GM12878 (cell line): Measurements from ENCODE around the gene RBKS. TPM values are rescaled to one million over a fixed set of nuclear protein-coding genes. Genes with fewer than 3 reads are reported as not detected.

Experiments used
- ATAC-seq: fragments of 200-7000 bp; cut with Tn5 transposase; 3 replicates; pipeline ENCODE4 v1.9.1; 2020; ENCODE audit warnings: mild to moderate bottlenecking, moderate library complexity
- BruUV-seq: library from RNA; stranded (reverse); fragments of 400-500 nt; replicated peaks from 2 replicates; lab custom pipeline; 2021; lab: Mats Ljungman, UMichigan
- CTCF ChIA-PET: fragments of 300-600 bp; sonication (Branson Sonifier 250); formaldehyde crosslinking; extraction: SDS; loops from one replicate; lab custom pipeline; 2021; ENCODE audit warnings: inconsistent platforms; lab: Yijun Ruan, JAX
- POLR2A ChIA-PET: fragments of 350-600 bp; formaldehyde crosslinking; extraction: SDS; loops from one replicate; lab custom pipeline; 2021; ENCODE audit warnings: inconsistent platforms; lab: Charles Lee
- RAD21 ChIA-PET: fragments of 300-600 bp; sonication (Branson Sonifier 250); formaldehyde crosslinking; loops from one replicate; lab custom pipeline; 2023; ENCODE audit warnings: antibody characterized with exemption; ENCODE audit not compliant: unreplicated experiment; lab: Charles Lee
- SMC1A ChIA-PET: fragments of 300-600 bp; sonication (Branson Sonifier 250); formaldehyde crosslinking; loops from one replicate; lab custom pipeline; 2023; ENCODE audit not compliant: unreplicated experiment, uncharacterized antibody; lab: Charles Lee
- DNase-seq: peaks from one replicate; pipeline ENCODE4 v3.0.0-alpha.2; 2011; ENCODE audit warnings: low read depth, low spot score
- FAIRE-seq: peaks from 3 replicates; lab custom pipeline; 2011; peaks lifted over from hg19 to GRCh38; lab: Jason Lieb, UNC
- H2AFZ ChIP-seq: 2 replicates; pipeline ENCODE4 v1.6.0; 2011; ENCODE audit warnings: low read depth, low read length, control low read depth; ENCODE audit not compliant: control insufficient read depth
- H3K27ac ChIP-seq: 2 replicates; pipeline ENCODE4 v1.5.1; 2011; ENCODE audit warnings: control low read depth; ENCODE audit not compliant: control insufficient read depth, insufficient read depth
- H3K27me3 ChIP-seq, 2 experiments: replicated peaks in 1 of 2; 2 replicates each; pipeline versions ENCODE4 v1.6.0 to v1.6.1; 2011; ENCODE audit warnings: low read length in 1 of 2; ENCODE audit not compliant: control insufficient read depth in 2 of 2, insufficient read depth in 2 of 2
- H3K36me3 ChIP-seq, 2 experiments: 2 replicates each; pipeline ENCODE4 v1.5.1; 2011; ENCODE audit warnings: low read length in 1 of 2; ENCODE audit not compliant: control insufficient read depth in 2 of 2, insufficient read depth in 2 of 2
- H3K4me1 ChIP-seq: 2 replicates; pipeline ENCODE4 v1.6.1; 2011; ENCODE audit warnings: mild to moderate bottlenecking, low read length, moderate library complexity, mixed read lengths; ENCODE audit not compliant: control insufficient read depth, insufficient read depth
- H3K4me2 ChIP-seq: 2 replicates; pipeline ENCODE4 v1.6.0; 2011; ENCODE audit warnings: control low read depth; ENCODE audit not compliant: control insufficient read depth, insufficient read depth
- H3K4me3 ChIP-seq: fragments of 200-600 bp; sonication (generic); 2 replicates; pipeline ENCODE4 v1.5.1; 2016
- H3K79me2 ChIP-seq: 2 replicates; pipeline ENCODE4 v1.6.0; 2011; ENCODE audit warnings: low read length; ENCODE audit not compliant: control insufficient read depth, insufficient read depth
- H3K9ac ChIP-seq: 2 replicates; pipeline ENCODE4 v1.8.0; 2011; ENCODE audit warnings: low read length, control low read depth, mixed read lengths; ENCODE audit not compliant: control insufficient read depth, insufficient read depth
- H3K9me3 ChIP-seq: replicated peaks from 3 replicates; pipeline ENCODE4 v1.5.1; 2011; ENCODE audit warnings: mild to moderate bottlenecking, low read length; ENCODE audit not compliant: control insufficient read depth, insufficient read depth
- H4K20me1 ChIP-seq: 2 replicates; pipeline ENCODE4 v1.6.0; 2011; ENCODE audit not compliant: control insufficient read depth, insufficient read depth
- CEBPB ChIP-seq, 2 experiments: fragments of 150-350 bp in 1 of 2; IDR thresholded peaks; 2 replicates each; pipeline ENCODE4 v1.6.1; 2012 to 2014; ENCODE audit warnings: low read depth in 2 of 2, low read length in 2 of 2, borderline replicate concordance in 1 of 2, inconsistent platforms in 1 of 2
- DPF2 ChIP-seq: fragments of 450-650 bp; IDR thresholded peaks from 2 replicates; pipeline ENCODE4 v1.6.1; 2017; ENCODE audit warnings: mild to moderate bottlenecking
- ETV6 ChIP-seq, 2 experiments: fragments of 450-650 bp in 1 of 2; IDR thresholded peaks in 1 of 2; conservative IDR thresholded peaks in 1 of 2; 2 replicates each; pipeline ENCODE4 v1.6.1; 2014; ENCODE audit warnings: antibody characterized with exemption in 1 of 2, borderline replicate concordance in 1 of 2, low read depth in 1 of 2, mild to moderate bottlenecking in 1 of 2, moderate library complexity in 1 of 2
- FOXK2 ChIP-seq: fragments of 450-650 bp; IDR thresholded peaks from 2 replicates; pipeline ENCODE4 v1.6.1; 2017; ENCODE audit warnings: mild to moderate bottlenecking, moderate library complexity
- LARP7 ChIP-seq: fragments of 450-650 bp; IDR thresholded peaks from 2 replicates; pipeline ENCODE4 v1.6.1; 2017; ENCODE audit warnings: mild to moderate bottlenecking
- MTA2 ChIP-seq: fragments of 450-650 bp; IDR thresholded peaks from 2 replicates; pipeline ENCODE4 v1.6.1; 2016; ENCODE audit warnings: low read depth, mild to moderate bottlenecking, moderate library complexity
- NR2C1 ChIP-seq: fragments of 450-650 bp; IDR thresholded peaks from 2 replicates; pipeline ENCODE4 v1.6.1; 2017; ENCODE audit warnings: antibody characterized with exemption, mild to moderate bottlenecking, moderate library complexity
- POLR2AphosphoS5 ChIP-seq: IDR thresholded peaks from 2 replicates; pipeline ENCODE4 v1.6.1; 2011; ENCODE audit warnings: mild to moderate bottlenecking, low read length, inconsistent platforms
- SIN3A ChIP-seq: IDR thresholded peaks from 2 replicates; pipeline ENCODE4 v1.6.1; 2012; ENCODE audit warnings: low read depth, low read length, improper control_type of control experiment
- TCF12 ChIP-seq: IDR thresholded peaks from 2 replicates; pipeline ENCODE4 v1.6.1; 2011; ENCODE audit warnings: low read depth, mild to moderate bottlenecking, low read length
- WGBS: methylation state at CpG from one replicate; pipeline ENCODE4 v1.1.6; 2016; ENCODE audit warnings: low lambda C conversion rate; ENCODE audit not compliant: insufficient replicate concordance, insufficient coverage; ENCODE audit errors: missing lambda C conversion rate; 5-methylcytosine and 5-hydroxymethylcytosine counted together
- in situ Hi-C: fragments of 300-500 bp; cut with MboI; formaldehyde crosslinking; loops from 9 replicates; pipeline ENCODE4 v1.14.3; 2018; ENCODE audit warnings: mixed read lengths
- intact Hi-C: fragments of 100-400 bp; cut with micrococcal nuclease; formaldehyde crosslinking; loops from one replicate; pipeline ENCODE4 v1.14.2; 2022; ENCODE audit not compliant: unreplicated experiment
- polyA plus RNA-seq, 11 experiments: library from polyadenylated mRNA; depleted of rRNA in 4 of 11; unstranded in 6 of 11; stranded (reverse) in 5 of 11; fragments of >200 nt; fragmentation: Nextera tagmentation in 4 of 11; fragmentation: Illumina TruSeq in 1 of 11; extraction: Ambion mirVana in 4 of 11; extraction: Trizol in 1 of 11; gene quantifications; 1 replicate in 1 of 11; 2 replicates in 10 of 11; pipeline versions ENCODE4 v1.2.1 to v1.2.3, GENCODE V29; 2011 to 2016; ENCODE audit warnings: inconsistent platforms in 2 of 11, missing spikeins in 2 of 11, low read depth in 1 of 11
- total RNA-seq, 4 experiments: library from RNA; depleted of rRNA in 3 of 4; stranded (reverse); fragments of >200 nt in 3 of 4; fragmentation: Illumina TruSeq in 1 of 4; extraction: Trizol in 1 of 4; gene quantifications; 2 replicates each; pipeline versions ENCODE4 v1.2.1 to v1.2.3, GENCODE V29; 2013 to 2021
- TF ChIP-seq, protein P1 (sequence below): fragments of 150-350 bp; IDR thresholded peaks from 2 replicates; pipeline ENCODE4 v1.6.1; 2014; ENCODE audit warnings: mild to moderate bottlenecking, low read depth, low read length
- TF ChIP-seq, protein P2 (sequence below): IDR thresholded peaks from 2 replicates; pipeline ENCODE4 v1.6.1; 2012; ENCODE audit warnings: low read depth, low read length, improper control_type of control experiment
- TF ChIP-seq, protein P3 (sequence below): fragments of 450-650 bp; IDR thresholded peaks from 2 replicates; pipeline ENCODE4 v1.6.1; 2017; ENCODE audit warnings: mild to moderate bottlenecking, low read depth, inconsistent platforms; ENCODE audit not compliant: poor library complexity, severe bottlenecking

The RBKS gene
- total and polyA plus RNA-seq, 10 of the 15 experiments (the other 5 are each of a cell fraction or from before 2014, with no cell fraction given) = 0.39 to 1.8 (median 1.0) TPM

DNA sequence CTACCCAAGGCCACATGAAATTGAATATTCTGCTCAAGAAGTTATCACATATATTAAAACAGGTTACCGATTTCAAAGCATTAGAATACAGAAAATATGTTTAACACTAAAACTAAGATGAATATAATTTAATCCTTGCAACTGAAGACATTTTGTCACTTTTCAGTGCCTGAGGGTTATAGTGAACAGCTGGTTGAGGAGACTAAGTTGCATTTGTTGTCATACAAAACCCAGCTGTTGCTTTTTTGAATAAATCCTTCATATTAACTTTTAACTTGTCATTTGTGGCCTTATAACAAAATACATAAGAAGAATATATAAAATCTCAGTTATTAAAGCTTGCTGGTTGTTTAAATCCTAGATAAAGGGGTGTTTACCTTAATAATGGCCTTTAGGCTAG is 37.5 kb downstream of the RBKS start:
- Histone ChIP-seq H3K27me3 (no peaks in the 10 kb centered on the region), H3K27ac (no peak overlapping the region), H4K20me1 (no peaks in the 10 kb centered on the region), H2AFZ (no peak overlapping the region), H3K4me1 (no peaks in the 10 kb centered on the region), H3K4me2 (no peak overlapping the region), H3K9ac (no peak overlapping the region), H3K79me2 (no peaks in the 10 kb centered on the region), H3K9me3 (no peaks in the 10 kb centered on the region; the same call in 2 of the 3 replicates), H3K36me3 (no peaks in the 10 kb centered on the region), H3K4me3 (no peak overlapping the region)
- ATAC-seq (no peak), DNase-seq (no peak), FAIRE-seq (no peak)
- BruUV-seq = no TSS peak
- ChIA-PET CTCF (no interaction called here), POLR2A (no interaction called here), RAD21 (no interaction called here), SMC1A (no interaction called here)
- 100% methylated on average over 1 of the region's 1 CpG for WGBS
- intact Hi-C loops = no loop called here
- TF ChIP-seq CEBPB (IDR thresholded peaks at IDR 0.05; ENCODE audit: borderline replicate concordance in 1 of 2, low read depth in 2 of 2, low read length in 2 of 2) (no peak), MTA2 (no peak)
- in situ Hi-C loops = no loop called here

DNA sequence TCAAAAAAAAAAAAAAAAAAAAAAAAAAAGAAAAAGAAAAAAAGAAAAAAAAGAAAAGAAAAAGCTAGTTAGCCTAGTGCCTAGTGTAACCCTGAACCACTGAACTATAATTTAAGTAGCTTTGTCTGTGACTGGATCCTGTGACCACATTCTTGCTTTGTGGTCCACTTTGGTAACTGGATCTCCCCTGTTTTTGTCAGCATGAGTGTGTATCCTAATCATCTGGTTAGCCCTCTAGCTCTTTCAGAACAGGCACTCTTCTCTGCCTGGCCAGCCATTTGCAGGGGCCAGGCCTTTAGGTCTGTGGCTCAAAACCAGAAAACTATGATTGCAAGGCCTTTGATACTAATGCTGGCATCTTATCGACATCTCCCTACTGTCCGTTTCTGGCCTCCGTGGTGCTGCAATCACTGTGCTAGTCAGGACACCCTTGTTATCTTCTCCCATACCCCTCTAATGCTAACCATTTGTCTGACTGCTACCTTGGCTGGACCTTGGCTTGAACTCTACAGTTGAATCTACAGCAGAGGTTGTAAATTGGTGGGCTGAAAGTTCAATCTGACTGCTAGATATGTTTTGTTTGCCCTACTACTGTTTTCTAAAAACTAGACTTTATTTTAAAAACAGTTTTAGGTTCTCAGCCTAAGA is 40.5 kb downstream of the RBKS start:
- ChIA-PET SMC1A (no interaction called here), RAD21 (no interaction called here), CTCF (interaction anchor here (1.2 kb wide), 1 partner anchor 127 kb away, joined by 3 read pairs; no protein-coding TSS in a partner anchor), POLR2A (no interaction called here)
- Histone ChIP-seq H3K79me2 (no peaks in the 10 kb centered on the region), H3K27ac (no peak overlapping the region), H2AFZ (no peak overlapping the region), H3K4me2 (no peak overlapping the region), H3K36me3 (no peaks in the 10 kb centered on the region), H3K4me3 (no peak overlapping the region), H4K20me1 (no peaks in the 10 kb centered on the region), H3K4me1 (no peaks in the 10 kb centered on the region), H3K9ac (no peak overlapping the region), H3K9me3 (no peaks in the 10 kb centered on the region), H3K27me3 (no peaks in the 10 kb centered on the region)
- intact Hi-C loops = no loop called here
- DNase-seq (no peak), ATAC-seq (no peak), FAIRE-seq (no peak)
- 87% methylated on average over 3 of the region's 3 CpGs for WGBS
- TF ChIP-seq, protein P1, sequence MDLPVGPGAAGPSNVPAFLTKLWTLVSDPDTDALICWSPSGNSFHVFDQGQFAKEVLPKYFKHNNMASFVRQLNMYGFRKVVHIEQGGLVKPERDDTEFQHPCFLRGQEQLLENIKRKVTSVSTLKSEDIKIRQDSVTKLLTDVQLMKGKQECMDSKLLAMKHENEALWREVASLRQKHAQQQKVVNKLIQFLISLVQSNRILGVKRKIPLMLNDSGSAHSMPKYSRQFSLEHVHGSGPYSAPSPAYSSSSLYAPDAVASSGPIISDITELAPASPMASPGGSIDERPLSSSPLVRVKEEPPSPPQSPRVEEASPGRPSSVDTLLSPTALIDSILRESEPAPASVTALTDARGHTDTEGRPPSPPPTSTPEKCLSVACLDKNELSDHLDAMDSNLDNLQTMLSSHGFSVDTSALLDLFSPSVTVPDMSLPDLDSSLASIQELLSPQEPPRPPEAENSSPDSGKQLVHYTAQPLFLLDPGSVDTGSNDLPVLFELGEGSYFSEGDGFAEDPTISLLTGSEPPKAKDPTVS = no peak
- no peak for TF ChIP-seq POLR2AphosphoS5
- no peak for TF ChIP-seq LARP7
- TF ChIP-seq FOXK2 = no peak
- TF ChIP-seq NR2C1 = no peak
- TF ChIP-seq, protein P2, sequence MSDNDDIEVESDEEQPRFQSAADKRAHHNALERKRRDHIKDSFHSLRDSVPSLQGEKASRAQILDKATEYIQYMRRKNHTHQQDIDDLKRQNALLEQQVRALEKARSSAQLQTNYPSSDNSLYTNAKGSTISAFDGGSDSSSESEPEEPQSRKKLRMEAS = no peak
- no peak for TF ChIP-seq DPF2
- no peak for TF ChIP-seq TCF12
- no peak for TF ChIP-seq SIN3A
- no peak for TF ChIP-seq ETV6 (conservative IDR thresholded peaks at IDR 0.05 in 1 of 2, IDR thresholded peaks at IDR 0.05 in 1 of 2; ENCODE audit: borderline replicate concordance in 1 of 2, low read depth in 1 of 2)
- TF ChIP-seq, protein P3, sequence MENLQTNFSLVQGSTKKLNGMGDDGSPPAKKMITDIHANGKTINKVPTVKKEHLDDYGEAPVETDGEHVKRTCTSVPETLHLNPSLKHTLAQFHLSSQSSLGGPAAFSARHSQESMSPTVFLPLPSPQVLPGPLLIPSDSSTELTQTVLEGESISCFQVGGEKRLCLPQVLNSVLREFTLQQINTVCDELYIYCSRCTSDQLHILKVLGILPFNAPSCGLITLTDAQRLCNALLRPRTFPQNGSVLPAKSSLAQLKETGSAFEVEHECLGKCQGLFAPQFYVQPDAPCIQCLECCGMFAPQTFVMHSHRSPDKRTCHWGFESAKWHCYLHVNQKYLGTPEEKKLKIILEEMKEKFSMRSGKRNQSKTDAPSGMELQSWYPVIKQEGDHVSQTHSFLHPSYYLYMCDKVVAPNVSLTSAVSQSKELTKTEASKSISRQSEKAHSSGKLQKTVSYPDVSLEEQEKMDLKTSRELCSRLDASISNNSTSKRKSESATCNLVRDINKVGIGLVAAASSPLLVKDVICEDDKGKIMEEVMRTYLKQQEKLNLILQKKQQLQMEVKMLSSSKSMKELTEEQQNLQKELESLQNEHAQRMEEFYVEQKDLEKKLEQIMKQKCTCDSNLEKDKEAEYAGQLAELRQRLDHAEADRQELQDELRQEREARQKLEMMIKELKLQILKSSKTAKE = no peak
- no TSS peak for BruUV-seq
- in situ Hi-C loops = no loop called here
